ENCODE data around the gene SV2C.

Gene SV2C

DNA sequence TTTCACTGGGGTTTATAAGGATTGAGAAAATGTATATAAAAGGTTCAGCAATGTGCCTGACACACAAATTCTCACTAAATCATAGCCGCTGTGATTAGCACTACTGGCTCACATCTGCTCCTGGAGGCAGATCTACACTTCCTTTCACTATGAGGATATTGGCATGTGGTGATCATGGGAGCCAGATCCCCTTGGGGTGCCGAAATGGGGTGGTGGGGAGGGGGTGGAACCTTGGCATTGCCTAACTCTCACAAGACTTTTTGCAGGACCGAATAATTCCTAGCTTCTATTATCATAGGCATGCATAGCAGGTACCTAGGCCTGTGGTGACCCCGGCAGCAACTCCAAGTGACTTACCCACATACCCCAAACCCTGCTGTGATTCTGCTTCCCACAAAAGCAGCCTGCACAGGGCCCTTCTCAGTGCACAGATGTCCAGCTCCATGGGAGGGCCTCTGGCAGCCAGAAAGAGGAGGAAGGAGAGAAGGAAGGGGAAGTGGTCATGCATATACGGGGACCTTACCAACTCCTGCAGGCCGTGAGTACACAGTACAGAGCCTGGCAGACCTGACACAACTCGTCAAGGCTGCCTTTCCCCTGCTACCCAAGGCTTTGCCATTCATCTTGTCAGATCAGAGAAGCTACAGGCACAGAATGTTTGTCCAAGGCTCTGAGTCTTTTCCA is 258.6 kb downstream of the SV2C start:
- H3K4me3 ChIP-seq (replicated peaks in 1 of 2; ENCODE audit: low read depth in 2 of 2, low read length in 2 of 2) = no peak overlapping the region
- no peak for DNase-seq (ENCODE audit: low read depth in 2 of 2)
- TF ChIP-seq, protein P1, sequence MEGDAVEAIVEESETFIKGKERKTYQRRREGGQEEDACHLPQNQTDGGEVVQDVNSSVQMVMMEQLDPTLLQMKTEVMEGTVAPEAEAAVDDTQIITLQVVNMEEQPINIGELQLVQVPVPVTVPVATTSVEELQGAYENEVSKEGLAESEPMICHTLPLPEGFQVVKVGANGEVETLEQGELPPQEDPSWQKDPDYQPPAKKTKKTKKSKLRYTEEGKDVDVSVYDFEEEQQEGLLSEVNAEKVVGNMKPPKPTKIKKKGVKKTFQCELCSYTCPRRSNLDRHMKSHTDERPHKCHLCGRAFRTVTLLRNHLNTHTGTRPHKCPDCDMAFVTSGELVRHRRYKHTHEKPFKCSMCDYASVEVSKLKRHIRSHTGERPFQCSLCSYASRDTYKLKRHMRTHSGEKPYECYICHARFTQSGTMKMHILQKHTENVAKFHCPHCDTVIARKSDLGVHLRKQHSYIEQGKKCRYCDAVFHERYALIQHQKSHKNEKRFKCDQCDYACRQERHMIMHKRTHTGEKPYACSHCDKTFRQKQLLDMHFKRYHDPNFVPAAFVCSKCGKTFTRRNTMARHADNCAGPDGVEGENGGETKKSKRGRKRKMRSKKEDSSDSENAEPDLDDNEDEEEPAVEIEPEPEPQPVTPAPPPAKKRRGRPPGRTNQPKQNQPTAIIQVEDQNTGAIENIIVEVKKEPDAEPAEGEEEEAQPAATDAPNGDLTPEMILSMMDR (IDR thresholded peaks at IDR 0.05; ENCODE audit: low read depth, low read length) = no peak

DNA sequence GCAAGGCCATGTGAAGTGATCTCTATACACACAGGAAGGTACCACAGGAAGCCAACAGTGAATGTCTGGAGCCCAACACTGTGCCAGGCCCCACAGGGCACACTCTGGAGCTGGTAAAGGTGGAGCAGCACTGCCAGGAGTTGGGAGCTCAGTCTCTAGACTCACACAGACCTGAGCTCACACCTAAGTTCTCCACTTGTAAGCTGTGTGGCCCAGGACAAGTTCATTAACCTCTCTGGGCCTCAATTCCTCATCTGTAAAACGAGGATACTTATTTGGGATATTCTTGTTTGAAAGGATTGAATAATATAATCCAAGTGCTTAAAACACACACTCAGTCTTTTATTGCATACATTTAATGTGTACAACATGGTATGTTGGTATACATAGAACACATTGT is 259.3 kb downstream of the SV2C start:
- no peak overlapping the region for H3K4me3 ChIP-seq (replicated peaks in 1 of 2; ENCODE audit: low read depth in 2 of 2, low read length in 2 of 2)
- DNase-seq (ENCODE audit: low read depth in 2 of 2) = no peak
- TF ChIP-seq, protein P1 (IDR thresholded peaks at IDR 0.05; ENCODE audit: low read depth, low read length) = no peak

GRCh38 chr5:76345582-76345981 is 262.4 kb downstream of the SV2C start:
- DNase-seq (ENCODE audit: low read depth in 2 of 2) = no peak
- no peak overlapping the region for H3K4me3 ChIP-seq (replicated peaks in 1 of 2; ENCODE audit: low read depth in 2 of 2, low read length in 2 of 2)
- TF ChIP-seq, protein P1 (IDR thresholded peaks at IDR 0.05; ENCODE audit: low read depth, low read length) = no peak

DNA sequence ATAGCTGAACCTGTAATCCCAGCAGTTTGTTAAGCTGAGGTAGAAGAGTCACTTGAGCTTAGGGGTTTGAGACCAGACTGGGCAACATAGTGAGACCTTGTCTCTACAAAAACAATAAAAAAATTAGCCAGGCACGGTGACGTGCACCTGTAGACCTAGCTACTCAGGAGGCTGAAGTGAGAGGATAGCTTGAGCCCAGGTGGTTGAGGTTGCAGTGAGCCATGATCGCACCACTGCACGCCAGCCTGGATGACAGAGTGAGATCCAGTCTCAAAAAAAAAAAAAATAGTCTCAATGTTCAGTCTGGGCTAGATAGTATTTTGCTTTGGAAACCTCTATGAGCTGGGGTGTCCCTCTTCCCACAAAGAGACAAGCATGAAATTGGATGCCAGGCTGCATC is 268.0 kb downstream of the SV2C start:
- no peak for DNase-seq (ENCODE audit: low read depth in 2 of 2)
- H3K4me3 ChIP-seq (replicated peaks in 1 of 2; ENCODE audit: low read depth in 2 of 2, low read length in 2 of 2) = no peak overlapping the region
- TF ChIP-seq, protein P1 (IDR thresholded peaks at IDR 0.05; ENCODE audit: low read depth, low read length) = no peak

GRCh38 chr5:76351577-76351976 is 268.4 kb downstream of the SV2C start:
- TF ChIP-seq, protein P1 (IDR thresholded peaks at IDR 0.05; ENCODE audit: low read depth, low read length) = no peak
- DNase-seq (ENCODE audit: low read depth in 2 of 2) = no peak
- no peak overlapping the region for H3K4me3 ChIP-seq (replicated peaks in 1 of 2; ENCODE audit: low read depth in 2 of 2, low read length in 2 of 2)

- no peak for DNase-seq (ENCODE audit: low read depth in 2 of 2)
- TF ChIP-seq, protein P1 (IDR thresholded peaks at IDR 0.05; ENCODE audit: low read depth, low read length) = no peak
- H3K4me3 ChIP-seq (replicated peaks in 1 of 2; ENCODE audit: low read depth in 2 of 2, low read length in 2 of 2) = no peak overlapping the region
These were observed 273.7 kb downstream of the SV2C start for GRCh38 chr5:76356887-76357286.

Measured in cardiac fibroblast (primary cell).